IMR-90 (cell line): ENCODE data around the gene SRPK2. TPM values are rescaled to one million over a fixed set of nuclear protein-coding genes. Genes with fewer than 3 reads are reported as not detected.

ENCODE experiments used
- ATAC-seq: fragments of 200-7000 bp; cut with Tn5 transposase; 2 replicates; pipeline ENCODE4 v1.9.1; 2020; ENCODE audit warnings: low read depth, mild to moderate bottlenecking, moderate library complexity
- BruUV-seq: library from RNA; stranded (reverse); fragments of 400-500 nt; replicated peaks from 2 replicates; lab custom pipeline; 2021; lab: Mats Ljungman, UMichigan
- CTCF ChIA-PET: fragments of 300-600 bp; formaldehyde crosslinking; extraction: SDS; loops from one replicate; lab custom pipeline; 2021; ENCODE audit warnings: antibody characterized with exemption; lab: Yijun Ruan, JAX
- POLR2A ChIA-PET: fragments of 300-600 bp; sonication (Branson Sonifier 250); formaldehyde crosslinking; loops from one replicate; lab custom pipeline; 2022; ENCODE audit warnings: antibody characterized with exemption; ENCODE audit not compliant: unreplicated experiment; lab: Charles Lee
- DNase-seq: peaks from one replicate; pipeline ENCODE4 v3.0.0; 2013
- H2AFZ ChIP-seq: replicated peaks from 2 replicates; pipeline ENCODE3; 2013; ENCODE audit warnings: low read length, mild to moderate bottlenecking; ENCODE audit not compliant: poor library complexity
- H2AK5ac ChIP-seq: 2 replicates; pipeline ENCODE4 v1.6.1; 2013; ENCODE audit warnings: low read depth, low read length, inconsistent platforms
- H2AK9ac ChIP-seq: replicated peaks from 2 replicates; pipeline ENCODE3; 2013; ENCODE audit warnings: mild to moderate bottlenecking, low read depth, low read length, moderate library complexity; ENCODE audit not compliant: poor library complexity
- H2BK120ac ChIP-seq: 2 replicates; pipeline ENCODE4 v1.6.1; 2013; ENCODE audit warnings: low read depth, low read length, inconsistent platforms
- H2BK15ac ChIP-seq: 3 replicates; pipeline ENCODE4 v1.6.1; 2013; ENCODE audit warnings: low read depth, low read length, inconsistent platforms
- H2BK20ac ChIP-seq: 2 replicates; pipeline ENCODE4 v1.6.1; 2013; ENCODE audit warnings: low read depth, mild to moderate bottlenecking, inconsistent platforms, low read length, moderate library complexity
- H2BK5ac ChIP-seq: 2 replicates; pipeline ENCODE4 v1.6.1; 2013; ENCODE audit warnings: mild to moderate bottlenecking, low read depth, low read length, inconsistent platforms; ENCODE audit not compliant: poor library complexity, severe bottlenecking
- H3K14ac ChIP-seq: replicated peaks from 2 replicates; pipeline ENCODE4 v1.6.1; 2013; ENCODE audit warnings: low read depth, low read length, inconsistent platforms
- H3K18ac ChIP-seq: 2 replicates; pipeline ENCODE4 v1.6.1; 2013; ENCODE audit warnings: low read depth, low read length, control low read depth
- H3K23ac ChIP-seq: 2 replicates; pipeline ENCODE4 v1.6.1; 2013; ENCODE audit warnings: low read depth, low read length, inconsistent platforms
- H3K27ac ChIP-seq: 2 replicates; pipeline ENCODE4 v1.5.1; 2013; ENCODE audit warnings: mild to moderate bottlenecking, control low read depth, low read length; ENCODE audit not compliant: insufficient read depth
- H3K27me3 ChIP-seq: 2 replicates; pipeline ENCODE4 v1.6.1; 2013; ENCODE audit warnings: low read length; ENCODE audit not compliant: control insufficient read depth, insufficient read depth
- H3K36me3 ChIP-seq: 2 replicates; pipeline ENCODE4 v1.6.1; 2013; ENCODE audit warnings: low read length, mixed read lengths; ENCODE audit not compliant: control insufficient read depth, insufficient read depth
- H3K4ac ChIP-seq: 2 replicates; pipeline ENCODE4 v1.6.1; 2013; ENCODE audit warnings: low read depth, low read length, inconsistent platforms
- H3K4me1 ChIP-seq: 2 replicates; pipeline ENCODE4 v1.6.1; 2013; ENCODE audit warnings: low read length, mixed read lengths; ENCODE audit not compliant: control insufficient read depth, insufficient read depth
- H3K4me2 ChIP-seq: 2 replicates; pipeline ENCODE4 v1.6.1; 2013; ENCODE audit warnings: low read depth, mild to moderate bottlenecking, control low read depth, low read length, moderate library complexity
- H3K4me3 ChIP-seq: 2 replicates; pipeline ENCODE4 v1.5.1; 2013; ENCODE audit warnings: low read depth, mild to moderate bottlenecking, control low read depth, low read length, moderate library complexity; ENCODE audit not compliant: insufficient read depth
- H3K56ac ChIP-seq: 2 replicates; pipeline ENCODE4 v1.6.1; 2013; ENCODE audit warnings: low read length, inconsistent platforms; ENCODE audit not compliant: insufficient read depth; ENCODE audit errors: extremely low read depth
- H3K79me1 ChIP-seq, 2 experiments: 2 replicates each; pipeline ENCODE4 v1.6.1; 2013; ENCODE audit warnings: low read length in 2 of 2, inconsistent platforms in 1 of 2, low read depth in 1 of 2
- H3K9ac ChIP-seq: 2 replicates; pipeline ENCODE4 v1.6.1; 2013; ENCODE audit warnings: low read depth, low read length, control low read depth
- H3K9me1 ChIP-seq: 2 replicates; pipeline ENCODE4 v1.6.1; 2013; ENCODE audit warnings: low read length, inconsistent platforms; ENCODE audit not compliant: insufficient read depth
- H3K9me3 ChIP-seq: 2 replicates; pipeline ENCODE4 v1.6.1; 2013; ENCODE audit warnings: low read length; ENCODE audit not compliant: control insufficient read depth, insufficient read depth
- H4K20me1 ChIP-seq: 2 replicates; pipeline ENCODE4 v1.6.1; 2013; ENCODE audit warnings: low read length, inconsistent platforms; ENCODE audit not compliant: insufficient read depth
- H4K5ac ChIP-seq: 2 replicates; pipeline ENCODE4 v1.6.1; 2013; ENCODE audit warnings: mild to moderate bottlenecking, low read depth, low read length, control low read depth
- H4K8ac ChIP-seq, 2 experiments: 2 replicates each; pipeline ENCODE4 v1.6.1; 2013; ENCODE audit warnings: low read depth in 2 of 2, low read length in 2 of 2, control low read depth in 1 of 2, inconsistent platforms in 1 of 2
- H4K91ac ChIP-seq: 2 replicates; pipeline ENCODE4 v1.6.1; 2013; ENCODE audit warnings: low read depth, low read length, inconsistent platforms; ENCODE audit not compliant: insufficient read depth
- CHD1 ChIP-seq: IDR thresholded peaks from 2 replicates; pipeline ENCODE4 v1.6.1; 2012; ENCODE audit warnings: low read depth, low read length, improper control_type of control experiment
- RCOR1 ChIP-seq: IDR thresholded peaks from 2 replicates; pipeline ENCODE4 v1.6.1; 2012; ENCODE audit warnings: mild to moderate bottlenecking, low read length, improper control_type of control experiment; ENCODE audit not compliant: insufficient replicate concordance
- SMC3 ChIP-seq: fragments of 150-350 bp; IDR thresholded peaks from 2 replicates; pipeline ENCODE4 v1.6.1; 2016; ENCODE audit warnings: low read depth, mild to moderate bottlenecking, antibody characterized with exemption, low read length, moderate library complexity
- WGBS, 2 experiments: methylation state at CpG; one replicate each; pipeline versions ENCODE4 v1.1.5 to v1.1.7; 2013; ENCODE audit warnings: missing lambda C conversion rate in 2 of 2; ENCODE audit not compliant: insufficient read length in 1 of 2; ENCODE audit errors: extremely low coverage in 2 of 2; 5-methylcytosine and 5-hydroxymethylcytosine counted together
- dilution Hi-C: fragments of 300-500 bp; cut with HindIII; formaldehyde crosslinking; loops from one replicate; pipeline ENCODE4 v1.14.3; 2018; ENCODE audit warnings: low sequenced_read_pairs; ENCODE audit not compliant: unreplicated experiment
- in situ Hi-C: fragments of 300-500 bp; cut with MboI; formaldehyde crosslinking; loops from 3 replicates; pipeline ENCODE4 v1.14.3; 2019; ENCODE audit warnings: low sequenced_read_pairs, inconsistent platforms, mixed read lengths
- intact Hi-C: fragments of 100-400 bp; cut with micrococcal nuclease; formaldehyde crosslinking; loops from 2 replicates; pipeline ENCODE4 v1.10.0; 2022
- polyA plus RNA-seq, 3 experiments: library from polyadenylated mRNA; depleted of rRNA; stranded (reverse); fragments of >200 nt; gene quantifications; 2 replicates each; pipeline ENCODE4 v1.2.3, GENCODE V29; 2012; ENCODE audit warnings: low replicate concordance in 1 of 3
- total RNA-seq: library from RNA; depleted of rRNA; stranded (reverse); fragments of >200 nt; gene quantifications from 2 replicates; pipeline ENCODE4 v1.2.3, GENCODE V29; 2012
- TF ChIP-seq, protein P1 (sequence below): fragments of 150-350 bp; IDR thresholded peaks from 2 replicates; pipeline ENCODE4 v1.6.1; 2017; ENCODE audit warnings: mild to moderate bottlenecking, antibody characterized with exemption, low read length, low read depth

SRPK2 gene
- total and polyA plus RNA-seq, 2 of the 4 experiments (the other 2 are of a cell fraction), result 13.2 to 33.0 TPM

DNA sequence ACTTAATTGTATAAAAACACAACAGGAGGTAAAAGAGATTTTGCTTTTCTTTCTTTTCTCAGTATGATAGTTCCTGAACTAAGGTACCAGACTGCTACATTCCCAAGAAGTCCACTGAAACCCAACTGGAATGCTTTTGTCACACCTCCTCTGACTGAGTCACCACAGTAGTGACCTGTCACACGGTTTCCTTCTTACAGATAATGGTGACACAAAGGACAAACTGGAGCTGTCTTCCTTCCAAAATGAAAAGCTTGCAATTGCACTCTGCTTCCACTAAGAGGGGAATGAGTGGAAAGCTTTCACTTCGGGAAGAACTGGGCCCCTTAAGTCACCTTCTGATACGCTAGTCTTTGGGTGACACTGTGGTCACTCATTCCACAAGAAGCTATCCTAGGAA lies 252.5 kb downstream of the SRPK2 start:
- no peak overlapping the region for H3K18ac ChIP-seq
- no peak overlapping the region for H2BK15ac ChIP-seq
- no peak overlapping the region for H3K23ac ChIP-seq
- TF ChIP-seq SMC3 (no peak), RCOR1 (no peak), CHD1 (no peak)
- TF ChIP-seq, protein P1, sequence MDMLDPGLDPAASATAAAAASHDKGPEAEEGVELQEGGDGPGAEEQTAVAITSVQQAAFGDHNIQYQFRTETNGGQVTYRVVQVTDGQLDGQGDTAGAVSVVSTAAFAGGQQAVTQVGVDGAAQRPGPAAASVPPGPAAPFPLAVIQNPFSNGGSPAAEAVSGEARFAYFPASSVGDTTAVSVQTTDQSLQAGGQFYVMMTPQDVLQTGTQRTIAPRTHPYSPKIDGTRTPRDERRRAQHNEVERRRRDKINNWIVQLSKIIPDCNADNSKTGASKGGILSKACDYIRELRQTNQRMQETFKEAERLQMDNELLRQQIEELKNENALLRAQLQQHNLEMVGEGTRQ, result no peak
- peaks cover 18% of the 10 kb centered on the region; the same call in 1 of the 2 replicates for H4K20me1 ChIP-seq
- H3K27ac ChIP-seq, result no peak overlapping the region
- no peak overlapping the region for H3K56ac ChIP-seq
- peaks cover 24 to 71% of the 10 kb centered on the region in 2 experiments for H3K79me1 ChIP-seq
- no peak overlapping the region for H2AFZ ChIP-seq
- no peak overlapping the region for H2AK5ac ChIP-seq
- H3K4me1 ChIP-seq, result peaks cover 6% of the 10 kb centered on the region
- no peaks in the 10 kb centered on the region for H3K27me3 ChIP-seq
- ATAC-seq (peak; percentile 39), DNase-seq (no peak)
- H2AK9ac ChIP-seq, result no peak overlapping the region
- H2BK120ac ChIP-seq, result no peak overlapping the region
- H3K9me1 ChIP-seq, result peaks cover 12% of the 10 kb centered on the region
- H3K4me3 ChIP-seq, result no peak overlapping the region
- no peaks in the 10 kb centered on the region for H3K9me3 ChIP-seq
- H4K5ac ChIP-seq, result no peak overlapping the region
- in situ Hi-C loops (loop anchor here (25.0 kb wide), 1 partner anchor 201 kb away; no protein-coding TSS in a partner anchor), dilution Hi-C loops (no loop called here), intact Hi-C loops (no loop called here)
- WGBS, 2 experiments, result no CpG with 5 or more reads among the region's 3 CpGs
- H3K4me2 ChIP-seq, result no peak overlapping the region
- CTCF ChIA-PET, result interaction anchor here (0.6 to 1.0 kb wide), 3 partner anchors 10 to 127 kb away, joined by 3 read pairs; no protein-coding TSS in a partner anchor
- H2BK5ac ChIP-seq, result no peak overlapping the region
- H3K9ac ChIP-seq, result no peak overlapping the region
- no peak overlapping the region for H3K14ac ChIP-seq
- H3K36me3 ChIP-seq, result peaks cover 20% of the 10 kb centered on the region
- no peak overlapping the region for H3K4ac ChIP-seq
- BruUV-seq, result no TSS peak
- POLR2A ChIA-PET, result no interaction called here
- H2BK20ac ChIP-seq, result no peak overlapping the region
- no peak overlapping the region for H4K91ac ChIP-seq
- no peak overlapping the region for H4K8ac ChIP-seq
